ENCODE measurements around the gene APBB2.

The APBB2 gene

DNA sequence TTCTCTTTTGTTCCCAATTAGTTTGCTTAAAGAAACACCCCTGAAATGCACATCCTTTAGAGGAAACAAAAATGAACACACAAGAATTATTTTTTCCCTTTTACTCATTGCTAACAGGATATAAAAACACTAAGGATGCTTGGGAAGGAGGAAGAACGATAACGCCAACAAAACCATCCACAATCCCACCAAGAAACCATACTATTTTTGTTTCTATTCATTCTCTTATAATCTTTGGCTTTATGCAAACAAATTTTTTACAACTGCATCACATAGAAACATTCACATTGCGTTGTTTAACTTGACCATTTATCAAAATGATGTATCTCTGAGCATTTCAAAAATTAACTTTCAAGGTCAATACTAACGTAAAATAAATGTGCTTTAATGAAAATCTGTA is 12.0 kb downstream of the APBB2 start:
- TF ChIP-seq, protein P1, sequence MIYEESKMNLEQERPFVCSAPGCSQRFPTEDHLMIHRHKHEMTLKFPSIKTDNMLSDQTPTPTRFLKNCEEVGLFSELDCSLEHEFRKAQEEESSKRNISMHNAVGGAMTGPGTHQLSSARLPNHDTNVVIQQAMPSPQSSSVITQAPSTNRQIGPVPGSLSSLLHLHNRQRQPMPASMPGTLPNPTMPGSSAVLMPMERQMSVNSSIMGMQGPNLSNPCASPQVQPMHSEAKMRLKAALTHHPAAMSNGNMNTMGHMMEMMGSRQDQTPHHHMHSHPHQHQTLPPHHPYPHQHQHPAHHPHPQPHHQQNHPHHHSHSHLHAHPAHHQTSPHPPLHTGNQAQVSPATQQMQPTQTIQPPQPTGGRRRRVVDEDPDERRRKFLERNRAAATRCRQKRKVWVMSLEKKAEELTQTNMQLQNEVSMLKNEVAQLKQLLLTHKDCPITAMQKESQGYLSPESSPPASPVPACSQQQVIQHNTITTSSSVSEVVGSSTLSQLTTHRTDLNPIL (CRISPR knock-in tag; IDR thresholded peaks at IDR 0.05; ENCODE audit: low read depth) = no peak
- no peak for TF ChIP-seq ZFP30 (CRISPR knock-in tag; IDR thresholded peaks at IDR 0.05)
- TF ChIP-seq, protein P2, sequence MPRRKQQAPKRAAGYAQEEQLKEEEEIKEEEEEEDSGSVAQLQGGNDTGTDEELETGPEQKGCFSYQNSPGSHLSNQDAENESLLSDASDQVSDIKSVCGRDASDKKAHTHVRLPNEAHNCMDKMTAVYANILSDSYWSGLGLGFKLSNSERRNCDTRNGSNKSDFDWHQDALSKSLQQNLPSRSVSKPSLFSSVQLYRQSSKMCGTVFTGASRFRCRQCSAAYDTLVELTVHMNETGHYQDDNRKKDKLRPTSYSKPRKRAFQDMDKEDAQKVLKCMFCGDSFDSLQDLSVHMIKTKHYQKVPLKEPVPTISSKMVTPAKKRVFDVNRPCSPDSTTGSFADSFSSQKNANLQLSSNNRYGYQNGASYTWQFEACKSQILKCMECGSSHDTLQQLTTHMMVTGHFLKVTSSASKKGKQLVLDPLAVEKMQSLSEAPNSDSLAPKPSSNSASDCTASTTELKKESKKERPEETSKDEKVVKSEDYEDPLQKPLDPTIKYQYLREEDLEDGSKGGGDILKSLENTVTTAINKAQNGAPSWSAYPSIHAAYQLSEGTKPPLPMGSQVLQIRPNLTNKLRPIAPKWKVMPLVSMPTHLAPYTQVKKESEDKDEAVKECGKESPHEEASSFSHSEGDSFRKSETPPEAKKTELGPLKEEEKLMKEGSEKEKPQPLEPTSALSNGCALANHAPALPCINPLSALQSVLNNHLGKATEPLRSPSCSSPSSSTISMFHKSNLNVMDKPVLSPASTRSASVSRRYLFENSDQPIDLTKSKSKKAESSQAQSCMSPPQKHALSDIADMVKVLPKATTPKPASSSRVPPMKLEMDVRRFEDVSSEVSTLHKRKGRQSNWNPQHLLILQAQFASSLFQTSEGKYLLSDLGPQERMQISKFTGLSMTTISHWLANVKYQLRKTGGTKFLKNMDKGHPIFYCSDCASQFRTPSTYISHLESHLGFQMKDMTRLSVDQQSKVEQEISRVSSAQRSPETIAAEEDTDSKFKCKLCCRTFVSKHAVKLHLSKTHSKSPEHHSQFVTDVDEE (CRISPR knock-in tag; IDR thresholded peaks at IDR 0.05) = no peak
- TF ChIP-seq OSR1 (CRISPR knock-in tag; IDR thresholded peaks at IDR 0.05) = no peak
- no peak for TF ChIP-seq PPARA (CRISPR knock-in tag; IDR thresholded peaks at IDR 0.05; ENCODE audit: borderline replicate concordance)
- TF ChIP-seq ZNF8 (CRISPR knock-in tag; IDR thresholded peaks at IDR 0.05) = no peak
- TF ChIP-seq TOX (CRISPR knock-in tag; IDR thresholded peaks at IDR 0.05; ENCODE audit: borderline replicate concordance) = no peak
- TF ChIP-seq, protein P3, sequence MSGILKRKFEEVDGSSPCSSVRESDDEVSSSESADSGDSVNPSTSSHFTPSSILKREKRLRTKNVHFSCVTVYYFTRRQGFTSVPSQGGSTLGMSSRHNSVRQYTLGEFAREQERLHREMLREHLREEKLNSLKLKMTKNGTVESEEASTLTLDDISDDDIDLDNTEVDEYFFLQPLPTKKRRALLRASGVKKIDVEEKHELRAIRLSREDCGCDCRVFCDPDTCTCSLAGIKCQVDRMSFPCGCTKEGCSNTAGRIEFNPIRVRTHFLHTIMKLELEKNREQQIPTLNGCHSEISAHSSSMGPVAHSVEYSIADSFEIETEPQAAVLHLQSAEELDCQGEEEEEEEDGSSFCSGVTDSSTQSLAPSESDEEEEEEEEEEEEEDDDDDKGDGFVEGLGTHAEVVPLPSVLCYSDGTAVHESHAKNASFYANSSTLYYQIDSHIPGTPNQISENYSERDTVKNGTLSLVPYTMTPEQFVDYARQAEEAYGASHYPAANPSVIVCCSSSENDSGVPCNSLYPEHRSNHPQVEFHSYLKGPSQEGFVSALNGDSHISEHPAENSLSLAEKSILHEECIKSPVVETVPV (CRISPR knock-in tag; IDR thresholded peaks at IDR 0.05) = no peak
- TF ChIP-seq ZNF565 (CRISPR knock-in tag; conservative IDR thresholded peaks at IDR 0.05; ENCODE audit: low read depth) = no peak
- no peak for TF ChIP-seq GLIS3 (CRISPR knock-in tag; IDR thresholded peaks at IDR 0.05)
- no peak for TF ChIP-seq PATZ1 (CRISPR knock-in tag; IDR thresholded peaks at IDR 0.05; ENCODE audit: borderline replicate concordance)
- no peak for TF ChIP-seq ISL1 (CRISPR knock-in tag; IDR thresholded peaks at IDR 0.05)
- no peak for TF ChIP-seq TCF4 (CRISPR knock-in tag; IDR thresholded peaks at IDR 0.05; ENCODE audit: borderline replicate concordance)
- TF ChIP-seq, protein P4, sequence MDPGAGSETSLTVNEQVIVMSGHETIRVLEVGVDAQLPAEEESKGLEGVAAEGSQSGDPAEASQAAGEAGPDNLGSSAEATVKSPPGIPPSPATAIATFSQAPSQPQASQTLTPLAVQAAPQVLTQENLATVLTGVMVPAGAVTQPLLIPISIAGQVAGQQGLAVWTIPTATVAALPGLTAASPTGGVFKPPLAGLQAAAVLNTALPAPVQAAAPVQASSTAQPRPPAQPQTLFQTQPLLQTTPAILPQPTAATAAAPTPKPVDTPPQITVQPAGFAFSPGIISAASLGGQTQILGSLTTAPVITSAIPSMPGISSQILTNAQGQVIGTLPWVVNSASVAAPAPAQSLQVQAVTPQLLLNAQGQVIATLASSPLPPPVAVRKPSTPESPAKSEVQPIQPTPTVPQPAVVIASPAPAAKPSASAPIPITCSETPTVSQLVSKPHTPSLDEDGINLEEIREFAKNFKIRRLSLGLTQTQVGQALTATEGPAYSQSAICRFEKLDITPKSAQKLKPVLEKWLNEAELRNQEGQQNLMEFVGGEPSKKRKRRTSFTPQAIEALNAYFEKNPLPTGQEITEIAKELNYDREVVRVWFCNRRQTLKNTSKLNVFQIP (CRISPR knock-in tag; IDR thresholded peaks at IDR 0.05; ENCODE audit: borderline replicate concordance, low read depth) = no peak
- no peak for ATAC-seq

DNA sequence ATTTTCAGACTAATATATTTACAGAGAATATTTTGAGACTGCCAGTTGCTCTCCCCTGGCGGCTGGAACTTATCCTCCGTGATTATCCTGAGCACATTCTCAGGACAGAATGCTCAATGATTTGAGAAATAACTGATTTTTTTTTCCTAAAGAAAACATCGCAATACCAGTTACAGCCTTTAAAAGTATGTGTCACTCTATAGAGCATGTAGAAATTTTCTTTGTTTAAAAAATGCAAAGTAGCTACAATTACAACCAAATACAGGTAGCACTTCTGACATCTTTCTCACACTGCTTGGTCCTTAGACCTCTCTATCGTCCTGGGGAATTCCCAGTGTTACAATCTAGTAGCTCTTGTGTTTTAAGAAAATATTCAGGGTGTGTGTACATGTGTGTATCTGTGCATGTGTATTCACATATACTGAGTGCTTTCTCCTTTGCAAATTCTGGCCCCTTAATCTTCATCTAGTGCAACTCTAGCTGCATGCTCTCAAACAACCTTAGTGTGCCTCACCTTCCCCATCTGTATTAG is 13.8 kb downstream of the APBB2 start:
- no peak for TF ChIP-seq RARB (CRISPR knock-in tag; IDR thresholded peaks at IDR 0.05)
- no peak for TF ChIP-seq ZFP30 (CRISPR knock-in tag; IDR thresholded peaks at IDR 0.05)
- TF ChIP-seq, protein P4 (CRISPR knock-in tag; IDR thresholded peaks at IDR 0.05; ENCODE audit: borderline replicate concordance, low read depth) = no peak
- TF ChIP-seq OSR1 (CRISPR knock-in tag; IDR thresholded peaks at IDR 0.05) = no peak
- TF ChIP-seq ISL1 (CRISPR knock-in tag; IDR thresholded peaks at IDR 0.05) = no peak
- TF ChIP-seq GLIS3 (CRISPR knock-in tag; IDR thresholded peaks at IDR 0.05) = no peak
- no peak for TF ChIP-seq SNAI2 (CRISPR knock-in tag; IDR thresholded peaks at IDR 0.05)
- TF ChIP-seq ARNTL (CRISPR knock-in tag; IDR thresholded peaks at IDR 0.05; ENCODE audit: borderline replicate concordance, low read depth) = no peak
- TF ChIP-seq, protein P2 (CRISPR knock-in tag; IDR thresholded peaks at IDR 0.05) = no peak
- TF ChIP-seq ZNF8 (CRISPR knock-in tag; IDR thresholded peaks at IDR 0.05) = no peak
- TF ChIP-seq ZC3H10 (CRISPR knock-in tag; IDR thresholded peaks at IDR 0.05) = no peak
- TF ChIP-seq, protein P3 (CRISPR knock-in tag; IDR thresholded peaks at IDR 0.05) = no peak
- TF ChIP-seq, protein P1 (CRISPR knock-in tag; IDR thresholded peaks at IDR 0.05; ENCODE audit: low read depth) = no peak
- ATAC-seq = no peak

All from SK-N-SH treated with all-trans-retinoic acid at 6 μM for 48 hours (cell line).